GM19395 (cell line): ENCODE measurements around the gene ZDHHC19.

ENCODE experiments used
- ATAC-seq: cut with Tn5 transposase; IDR thresholded peaks from one replicate; pipeline ENCODE4 v1.9.1; 2021; ENCODE audit warnings: mild to moderate bottlenecking, moderate library complexity; ENCODE audit not compliant: unreplicated experiment

Gene ZDHHC19

GRCh38 chr3:196150481-196150880 is 60.7 kb downstream of the ZDHHC19 start:
- no peak for ATAC-seq

- no peak for ATAC-seq
Measured at GRCh38 chr3:196149831-196150301, 61.3 kb downstream of the ZDHHC19 start.

GRCh38 chr3:196149375-196149774 is 61.8 kb downstream of the ZDHHC19 start:
- no peak for ATAC-seq
